PC-3 (cell line): ENCODE results near the gene DCAF15. TPM values are rescaled to one million over a fixed set of nuclear protein-coding genes. Genes with fewer than 3 reads are reported as not detected.
A peak's percentile ranks its signal among the peaks of the same experiment; 100 is the strongest.

ENCODE experiments used
- ATAC-seq: fragments of 200-7000 bp; cut with Tn5 transposase; 2 replicates; pipeline ENCODE4 v1.9.1; 2020; ENCODE audit warnings: mild to moderate bottlenecking, moderate library complexity
- BruUV-seq: library from RNA; stranded (reverse); fragments of 400-500 nt; replicated peaks from 2 replicates; lab custom pipeline; 2021; lab: Mats Ljungman, UMichigan
- CTCF ChIA-PET: fragments of 300-600 bp; sonication (Branson Sonifier 250); formaldehyde crosslinking; loops from one replicate; lab custom pipeline; 2022; ENCODE audit warnings: antibody characterized with exemption; lab: Charles Lee
- POLR2A ChIA-PET: fragments of 300-600 bp; sonication (Branson Sonifier 250); formaldehyde crosslinking; loops from one replicate; lab custom pipeline; 2022; ENCODE audit warnings: antibody characterized with exemption; ENCODE audit not compliant: unreplicated experiment; lab: Charles Lee
- DNase-seq: peaks from one replicate; pipeline ENCODE4 v3.0.0-alpha.2; 2015
- H2AFZ ChIP-seq: fragments of 300-600 bp; sonication (generic); 2 replicates; pipeline ENCODE4 v1.6.0; 2016; ENCODE audit warnings: antibody characterized with exemption, low read length
- H3F3A ChIP-seq: fragments of 300-600 bp; sonication (generic); one replicate; pipeline ENCODE4 v1.6.0; 2017; ENCODE audit warnings: antibody characterized with exemption, low read length, control low read depth, mild to moderate bottlenecking; ENCODE audit not compliant: unreplicated experiment
- H3K27ac ChIP-seq: fragments of 300-600 bp; sonication (generic); 2 replicates; pipeline ENCODE4 v1.5.1; 2016; ENCODE audit warnings: mild to moderate bottlenecking, low read length
- H3K27me3 ChIP-seq: fragments of 300-600 bp; sonication (generic); 2 replicates; pipeline ENCODE4 v1.6.1; 2016; ENCODE audit warnings: low read length, mixed read lengths
- H3K36me3 ChIP-seq: fragments of 300-600 bp; sonication (generic); 2 replicates; pipeline ENCODE4 v1.6.1; 2016; ENCODE audit warnings: low read depth, mixed run types, low read length, mixed read lengths
- H3K4me1 ChIP-seq: fragments of 300-600 bp; sonication (generic); 2 replicates; pipeline ENCODE4 v1.5.1; 2016; ENCODE audit warnings: low read length; ENCODE audit not compliant: insufficient read depth
- H3K4me2 ChIP-seq: fragments of 300-600 bp; sonication (generic); 2 replicates; pipeline ENCODE4 v1.6.0; 2016; ENCODE audit warnings: low read length
- H3K4me3 ChIP-seq: fragments of 300-600 bp; sonication (generic); 2 replicates; pipeline ENCODE4 v1.5.1; 2016; ENCODE audit warnings: mild to moderate bottlenecking, low read length, mixed read lengths
- H3K79me2 ChIP-seq: fragments of 300-600 bp; sonication (generic); 2 replicates; pipeline ENCODE4 v1.6.1; 2017; ENCODE audit warnings: low read length, mixed read lengths
- H3K9ac ChIP-seq: fragments of 300-600 bp; sonication (generic); 2 replicates; pipeline ENCODE4 v1.6.0; 2016; ENCODE audit warnings: mild to moderate bottlenecking, low read length
- H3K9me2 ChIP-seq: fragments of 300-600 bp; sonication (generic); replicated peaks from 2 replicates; pipeline ENCODE4 v1.6.1; 2016; ENCODE audit warnings: mixed run types, low read length, mixed read lengths
- H3K9me3 ChIP-seq: fragments of 300-600 bp; sonication (generic); 2 replicates; pipeline ENCODE4 v1.6.1; 2016; ENCODE audit warnings: low read length, mixed read lengths
- H4K20me1 ChIP-seq: fragments of 300-600 bp; sonication (generic); 2 replicates; pipeline ENCODE4 v1.6.1; 2016; ENCODE audit warnings: low read length, mixed read lengths
- EZH2 ChIP-seq: fragments of 300-600 bp; sonication (generic); IDR thresholded peaks from one replicate; pipeline ENCODE4 v1.6.1; 2017; ENCODE audit warnings: antibody characterized with exemption, mild to moderate bottlenecking, low read length; ENCODE audit not compliant: unreplicated experiment
- EZH2phosphoT487 ChIP-seq: fragments of 300-600 bp; sonication (generic); IDR thresholded peaks from 2 replicates; pipeline ENCODE4 v1.6.1; 2018; ENCODE audit warnings: mild to moderate bottlenecking, antibody characterized with exemption, low read length, borderline replicate concordance
- intact Hi-C: fragments of 100-400 bp; cut with micrococcal nuclease; formaldehyde crosslinking; loops from 2 replicates; pipeline ENCODE4 v1.9.0; 2023
- total RNA-seq: library from RNA; depleted of rRNA; stranded (reverse); fragments of >200 nt; gene quantifications from 2 replicates; pipeline ENCODE4 v1.2.3, GENCODE V29; 2014; rRNA removed
- TF ChIP-seq, protein P1 (sequence below): fragments of 300-600 bp; sonication (generic); conservative IDR thresholded peaks from 2 replicates; pipeline ENCODE4 v1.5.1; 2017; ENCODE audit warnings: antibody characterized with exemption, low read depth, mild to moderate bottlenecking, low read length

DCAF15 gene
- total RNA-seq, 1 experiment from 2014 or later = 50.8 TPM

DNA sequence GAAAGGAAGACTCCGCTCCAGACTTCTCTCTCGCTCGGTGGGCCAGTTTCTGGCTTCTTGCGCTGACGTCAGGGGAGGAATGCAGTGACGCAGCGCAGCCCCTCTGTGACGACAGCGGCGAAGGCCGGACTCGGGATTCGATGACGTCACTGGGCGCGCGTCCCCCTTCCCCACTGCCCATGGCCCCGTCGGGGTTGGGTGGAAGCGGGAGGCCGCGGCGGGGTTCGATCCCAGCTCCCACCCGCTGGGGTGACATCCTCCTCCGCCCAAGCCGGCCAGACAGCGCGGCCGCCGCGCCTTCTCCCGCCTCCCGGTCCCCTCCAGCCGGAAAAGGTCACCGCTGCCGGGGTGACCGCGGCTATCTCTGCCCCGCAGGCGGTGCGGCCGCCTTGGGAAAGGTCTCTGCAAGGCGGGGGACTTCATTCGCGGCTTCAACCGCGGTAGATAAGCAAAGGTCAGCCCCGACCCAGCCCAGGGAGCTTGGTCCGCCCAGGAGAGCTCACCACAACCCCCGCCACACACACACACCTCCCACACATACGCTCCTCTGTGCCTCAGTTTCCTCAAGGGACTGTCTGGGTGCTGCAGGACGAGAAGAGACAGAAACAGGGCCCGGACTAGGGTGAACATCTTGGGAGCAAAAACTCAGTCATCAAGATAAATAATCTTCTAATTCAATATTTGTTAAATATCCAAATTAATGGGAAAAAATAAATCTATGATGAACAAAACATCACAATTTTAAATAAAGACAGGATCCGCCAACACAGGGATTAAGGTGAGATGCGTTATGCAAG lies 54.7 kb downstream of the DCAF15 start:
- Histone ChIP-seq H3K4me1 (peaks cover 13% of the 10 kb centered on the region), H3K36me3 (no peaks in the 10 kb centered on the region), H3K9me2 (no peaks in the 10 kb centered on the region), H4K20me1 (no peaks in the 10 kb centered on the region), H2AFZ (peak overlapping the region; percentile 97), H3K4me3 (peak overlapping the region; percentile 84), H3K9me3 (no peaks in the 10 kb centered on the region), H3F3A (peaks cover 7% of the 10 kb centered on the region), H3K9ac (peak overlapping the region; percentile 98), H3K4me2 (peak overlapping the region; percentile 85), H3K27ac (peak overlapping the region; percentile 91), H3K27me3 (no peaks in the 10 kb centered on the region), H3K79me2 (peaks cover 27% of the 10 kb centered on the region)
- DNase-seq = no peak
- intact Hi-C loops = loop anchor here (2.0 kb wide), 1 partner anchor 74 kb away; no protein-coding TSS in a partner anchor
- TF ChIP-seq EZH2phosphoT487 (no peak), EZH2 (no peak)
- TF ChIP-seq, protein P1, sequence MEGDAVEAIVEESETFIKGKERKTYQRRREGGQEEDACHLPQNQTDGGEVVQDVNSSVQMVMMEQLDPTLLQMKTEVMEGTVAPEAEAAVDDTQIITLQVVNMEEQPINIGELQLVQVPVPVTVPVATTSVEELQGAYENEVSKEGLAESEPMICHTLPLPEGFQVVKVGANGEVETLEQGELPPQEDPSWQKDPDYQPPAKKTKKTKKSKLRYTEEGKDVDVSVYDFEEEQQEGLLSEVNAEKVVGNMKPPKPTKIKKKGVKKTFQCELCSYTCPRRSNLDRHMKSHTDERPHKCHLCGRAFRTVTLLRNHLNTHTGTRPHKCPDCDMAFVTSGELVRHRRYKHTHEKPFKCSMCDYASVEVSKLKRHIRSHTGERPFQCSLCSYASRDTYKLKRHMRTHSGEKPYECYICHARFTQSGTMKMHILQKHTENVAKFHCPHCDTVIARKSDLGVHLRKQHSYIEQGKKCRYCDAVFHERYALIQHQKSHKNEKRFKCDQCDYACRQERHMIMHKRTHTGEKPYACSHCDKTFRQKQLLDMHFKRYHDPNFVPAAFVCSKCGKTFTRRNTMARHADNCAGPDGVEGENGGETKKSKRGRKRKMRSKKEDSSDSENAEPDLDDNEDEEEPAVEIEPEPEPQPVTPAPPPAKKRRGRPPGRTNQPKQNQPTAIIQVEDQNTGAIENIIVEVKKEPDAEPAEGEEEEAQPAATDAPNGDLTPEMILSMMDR = no peak
- TSS peak; percentile 84 for BruUV-seq
- ChIA-PET CTCF (interaction anchor here (1.0 kb wide), 1 partner anchor 25 kb away, joined by 3 read pairs; the partner anchor contains the start of gene IL27RA), POLR2A (interaction anchor here (0.6 to 1.1 kb wide), 5 partner anchors 15 to 211 kb away, joined by 3 to 4 read pairs (median 3); partner anchors contain the start of genes DCAF15 and ZSWIM4)
- peak; percentile 27 for ATAC-seq

Other genes with a start within 250 kb of the DCAF15 start
- 85.2 and 140 TPM in 2 replicates for gene MRI1, start 188.0 kb upstream of the DCAF15 start, total RNA-seq
- 341 and 392 TPM in 2 replicates for gene C19orf53, start 178.1 kb upstream of the DCAF15 start, total RNA-seq
- gene ZSWIM4, start 157.1 kb upstream of the DCAF15 start, total RNA-seq = 8.0 and 11.4 TPM in 2 replicates
- gene NANOS3, start 75.4 kb upstream of the DCAF15 start, total RNA-seq = 1.7 TPM in 1 of 2 replicates, not detected in the other
- gene BRME1, start 46.4 kb upstream of the DCAF15 start, total RNA-seq = 5.4 and 6.0 TPM in 2 replicates
- 67.7 and 102 TPM in 2 replicates for gene CC2D1A, start 46.3 kb upstream of the DCAF15 start, total RNA-seq
- 0.92 TPM in 1 of 2 replicates, not detected in the other for gene PODNL1, start 14.1 kb upstream of the DCAF15 start, total RNA-seq
- gene RFX1, start 53.8 kb downstream of the DCAF15 start, total RNA-seq = 7.5 and 9.2 TPM in 2 replicates
- not detected in 2 replicates for gene RLN3, start 75.6 kb downstream of the DCAF15 start, total RNA-seq
- gene IL27RA, start 79.3 kb downstream of the DCAF15 start, total RNA-seq = 14.2 and 14.7 TPM in 2 replicates
- gene PALM3, start 109.6 kb downstream of the DCAF15 start, total RNA-seq = 2.3 and 4.8 TPM in 2 replicates
- gene MISP3, start 120.3 kb downstream of the DCAF15 start, total RNA-seq = 6.1 and 7.8 TPM in 2 replicates
- gene C19orf67, start 133.3 kb downstream of the DCAF15 start, total RNA-seq = not detected in 2 replicates
- gene SAMD1, start 138.2 kb downstream of the DCAF15 start, total RNA-seq = 62.2 and 90.5 TPM in 2 replicates
- 50.2 and 72.9 TPM in 2 replicates for gene PRKACA, start 165.3 kb downstream of the DCAF15 start, total RNA-seq
- 71.2 and 84.7 TPM in 2 replicates for gene ASF1B, start 184.1 kb downstream of the DCAF15 start, total RNA-seq